Measurements from ENCODE around the gene KCNIP4.

The KCNIP4 gene

DNA sequence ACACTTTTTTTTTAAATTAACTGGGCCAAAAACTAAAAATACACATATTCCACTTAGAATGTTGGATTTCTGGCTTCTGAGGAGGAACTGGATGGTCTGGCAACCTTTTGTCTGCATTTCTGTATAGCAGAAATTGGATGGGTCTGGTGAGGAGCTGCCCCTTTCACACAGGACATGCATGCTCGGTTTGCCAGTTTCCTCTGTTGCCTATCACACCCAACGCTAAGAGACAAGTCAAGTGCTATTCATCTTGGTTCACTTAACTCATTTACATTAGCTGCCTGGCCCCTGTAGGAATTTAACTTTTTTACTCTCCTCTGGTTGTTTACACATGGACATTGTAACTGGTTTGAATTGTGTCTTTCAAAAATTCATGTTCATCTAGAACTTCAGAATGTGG, 1052.6 kb downstream of the KCNIP4 start:
- in situ Hi-C loops (cut with HindIII; ENCODE audit: low sequenced_read_pairs), result no loop called here

DNA sequence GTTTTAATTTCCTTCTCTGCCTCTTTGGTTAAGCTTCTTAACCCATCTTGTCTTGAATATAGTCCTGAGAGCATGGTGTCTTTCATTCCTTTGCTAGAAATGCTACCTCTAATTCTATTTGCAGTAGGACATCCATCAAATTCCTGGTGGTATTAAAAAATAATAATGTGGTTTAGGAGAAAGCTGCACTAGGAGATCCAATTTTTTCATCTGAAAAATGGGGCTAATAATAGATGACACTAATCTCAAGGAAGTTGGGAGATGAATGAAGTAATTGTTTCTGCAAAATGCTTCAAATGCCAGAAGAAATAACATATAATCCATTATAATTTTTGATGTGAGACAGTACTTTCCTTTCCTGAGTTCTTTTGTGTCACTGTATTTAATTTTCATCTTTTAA, 1053.4 kb downstream of the KCNIP4 start:
- in situ Hi-C loops (cut with HindIII; ENCODE audit: low sequenced_read_pairs), result no loop called here

DNA sequence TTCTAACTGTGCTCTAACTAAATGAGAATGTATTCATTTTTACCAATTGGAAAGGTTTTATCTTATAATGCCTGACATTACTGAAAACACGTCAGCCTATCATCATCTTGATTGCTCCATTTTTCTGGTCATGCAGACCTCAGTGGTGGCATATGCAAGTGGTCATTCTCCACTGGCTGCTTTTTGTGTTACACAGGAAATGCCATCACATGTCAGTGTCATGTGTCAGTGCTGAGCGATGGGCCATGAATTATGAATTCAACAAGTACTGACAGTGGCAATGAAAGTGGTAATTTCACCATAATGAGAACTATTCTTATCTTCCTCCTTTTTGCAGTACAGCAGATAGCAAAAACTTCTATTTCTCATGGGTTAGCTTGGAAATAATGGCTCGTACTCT, 1057.8 kb downstream of the KCNIP4 start:
- in situ Hi-C loops (cut with HindIII; ENCODE audit: low sequenced_read_pairs), result no loop called here

DNA sequence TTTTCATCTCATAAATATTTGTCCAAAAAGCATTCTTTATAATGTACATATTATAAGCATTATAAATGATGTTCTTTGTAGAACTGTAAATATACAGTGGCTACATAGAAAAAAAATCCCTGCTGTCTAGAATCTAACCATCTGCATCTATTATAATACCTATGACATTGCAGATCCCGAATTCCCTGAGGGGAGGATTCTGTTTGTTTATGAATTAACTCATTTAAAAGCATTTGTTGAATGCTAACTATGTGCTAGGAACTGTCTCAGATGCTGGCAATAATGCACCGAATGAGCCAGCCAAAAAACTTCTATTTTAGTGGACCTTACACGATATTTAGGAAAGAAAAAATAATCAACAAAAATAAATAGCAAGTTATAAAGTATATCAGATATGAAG, 1058.7 kb downstream of the KCNIP4 start:
- in situ Hi-C loops (cut with HindIII; ENCODE audit: low sequenced_read_pairs), result no loop called here

DNA sequence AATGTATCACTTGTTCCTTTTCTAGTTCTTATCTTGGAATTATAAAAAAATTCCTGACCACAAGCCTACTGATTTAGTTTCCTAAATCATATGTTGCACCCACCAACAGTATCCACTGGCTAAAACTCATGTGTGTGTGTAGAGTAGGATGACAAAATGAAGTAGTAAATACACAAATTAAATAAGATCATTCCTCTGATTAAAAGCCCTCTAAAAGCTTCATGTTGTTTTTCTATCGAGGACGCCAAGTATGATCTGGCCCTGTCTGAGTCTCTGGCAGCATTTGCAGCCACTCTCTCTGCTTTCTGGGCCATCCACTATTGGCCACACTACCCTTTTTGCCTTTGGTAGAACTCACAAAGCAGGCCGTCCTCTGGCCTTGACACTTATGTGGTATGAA, 1064.9 kb downstream of the KCNIP4 start:
- in situ Hi-C loops (cut with HindIII; ENCODE audit: low sequenced_read_pairs), result no loop called here

DNA sequence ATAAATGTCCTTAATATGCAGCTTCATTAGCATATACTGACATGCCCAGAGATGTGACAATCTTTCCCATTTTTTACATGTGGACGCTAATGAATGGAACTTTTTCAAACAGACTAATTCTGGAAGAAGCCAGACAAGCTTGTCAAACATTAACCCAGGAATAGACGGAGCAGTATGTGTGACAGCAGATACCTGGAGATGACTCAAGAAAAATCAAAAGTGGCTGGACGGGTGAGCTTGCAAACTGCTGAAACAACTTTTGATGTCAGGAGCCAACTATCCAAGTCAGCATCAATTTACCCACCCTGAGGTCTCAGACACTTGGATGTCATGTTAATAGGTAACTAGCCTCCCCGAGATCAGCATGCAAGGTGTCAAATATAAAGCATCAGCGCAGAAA, 1065.3 kb downstream of the KCNIP4 start:
- in situ Hi-C loops (cut with HindIII; ENCODE audit: low sequenced_read_pairs), result no loop called here

DNA sequence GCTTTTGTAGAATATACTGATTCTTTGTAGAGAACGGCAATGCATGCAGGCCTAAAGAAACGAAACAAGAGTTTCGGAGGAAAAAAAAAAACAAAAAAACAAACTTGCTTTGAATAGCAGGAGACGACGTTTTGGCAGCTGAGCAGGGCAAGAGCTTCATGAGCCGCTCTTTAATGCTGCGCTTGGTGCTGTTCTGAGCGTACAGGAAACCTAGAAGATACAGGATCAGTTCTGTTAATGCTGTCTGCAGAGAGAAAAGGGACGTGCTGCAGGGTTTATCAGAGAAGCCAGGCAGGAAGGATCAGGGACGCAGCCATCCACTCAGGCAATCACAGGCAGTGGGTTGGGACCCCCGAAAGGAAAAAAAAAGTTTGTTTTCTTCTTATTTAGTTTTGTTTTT, 1066.1 kb downstream of the KCNIP4 start:
- in situ Hi-C loops (cut with HindIII; ENCODE audit: low sequenced_read_pairs), result no loop called here

DNA sequence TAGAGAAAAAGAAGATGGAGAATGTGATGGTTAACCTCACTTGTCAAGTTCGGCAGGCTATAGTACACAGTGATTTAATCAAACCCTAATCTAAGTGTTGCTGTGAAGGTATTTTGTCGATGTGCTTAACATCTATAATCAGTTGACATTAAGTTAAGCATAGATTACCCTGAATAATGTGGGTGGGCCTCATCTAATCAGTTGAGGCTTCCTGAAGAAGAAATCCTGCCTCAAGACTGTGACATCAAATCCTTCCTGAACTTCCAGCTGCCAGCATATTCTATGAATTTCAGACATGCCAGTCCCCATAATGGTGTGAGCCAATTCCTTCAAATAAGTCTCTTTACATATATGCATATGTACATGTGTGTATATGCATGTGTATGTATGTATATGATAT, 1066.9 kb downstream of the KCNIP4 start:
- in situ Hi-C loops (cut with HindIII; ENCODE audit: low sequenced_read_pairs), result no loop called here

DNA sequence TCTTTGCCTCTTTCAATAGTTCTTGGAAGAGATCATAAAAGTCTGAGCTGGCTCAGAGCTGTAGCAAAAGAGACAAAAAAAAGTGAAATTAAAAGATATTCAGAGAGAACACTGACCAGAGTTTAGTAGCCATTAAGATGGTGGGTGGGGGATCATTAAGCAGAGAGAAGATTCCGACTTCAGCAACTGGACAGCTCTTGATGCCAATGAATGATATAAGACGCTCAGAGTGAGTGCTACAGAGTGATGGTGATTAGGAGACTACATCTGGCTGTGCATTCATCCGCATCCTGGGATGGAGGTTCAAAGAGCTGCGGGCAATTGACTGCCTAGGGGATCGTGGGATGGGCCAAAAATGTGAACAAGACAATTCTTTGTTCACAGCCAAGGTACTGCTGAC, 1069.8 kb downstream of the KCNIP4 start:
- in situ Hi-C loops (cut with HindIII; ENCODE audit: low sequenced_read_pairs), result no loop called here

DNA sequence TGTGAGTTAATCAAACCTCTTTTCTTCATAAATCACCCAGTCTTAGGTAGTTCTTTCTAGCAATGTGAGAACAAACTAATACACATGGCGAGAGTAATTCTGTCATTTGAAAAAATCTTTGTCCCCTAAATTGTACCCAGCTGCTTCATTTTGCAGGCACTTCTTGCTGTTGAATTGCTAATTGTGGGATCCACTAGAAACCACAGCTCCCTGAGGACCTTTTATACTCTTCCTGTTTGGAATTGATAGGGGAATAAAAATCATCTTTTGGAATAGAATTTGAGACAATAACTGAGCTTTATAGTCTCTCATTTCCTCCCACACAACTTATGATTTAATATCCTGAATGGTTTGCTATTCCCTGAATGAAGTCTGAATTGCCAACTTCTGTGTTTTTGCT, 1078.1 kb downstream of the KCNIP4 start:
- in situ Hi-C loops (cut with HindIII; ENCODE audit: low sequenced_read_pairs), result no loop called here

DNA sequence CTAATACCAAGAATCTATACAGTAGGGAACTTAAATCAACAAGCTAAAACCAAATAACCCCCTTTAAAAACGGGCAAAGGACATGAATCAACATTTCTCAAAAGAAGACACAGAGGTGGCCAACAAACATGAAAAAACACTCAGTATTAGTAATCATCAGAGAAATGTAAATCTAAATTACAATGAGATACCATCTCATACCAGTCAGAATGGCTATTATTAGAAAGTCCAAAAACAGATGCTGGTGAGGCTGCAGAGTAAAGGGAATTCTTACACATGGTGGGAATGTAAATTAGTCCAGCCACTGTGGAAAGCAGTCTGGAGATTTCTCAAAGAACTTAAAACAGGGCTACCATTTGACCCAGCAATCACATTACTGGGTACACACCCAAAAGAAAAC, 1080.5 kb downstream of the KCNIP4 start:
- in situ Hi-C loops (cut with HindIII; ENCODE audit: low sequenced_read_pairs), result no loop called here

DNA sequence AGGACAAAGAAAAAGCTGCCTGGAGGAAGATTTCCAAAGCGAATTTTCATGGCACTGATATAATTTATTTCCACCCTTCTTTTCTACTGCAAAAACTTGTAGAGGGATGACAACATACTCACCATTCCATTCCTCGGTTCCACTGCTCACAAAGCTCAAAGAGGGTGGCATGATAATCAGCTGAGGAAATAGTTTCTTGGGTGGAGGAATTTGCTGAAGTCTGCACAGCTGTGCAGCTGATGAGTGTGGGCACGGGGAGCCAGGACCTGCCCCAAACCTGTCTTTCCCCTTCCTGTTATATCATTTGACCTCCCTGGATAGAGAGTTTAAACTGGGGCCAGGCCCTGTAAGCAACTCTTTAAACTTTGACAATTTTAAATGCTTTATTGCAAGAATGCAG, 1087.7 kb downstream of the KCNIP4 start:
- in situ Hi-C loops (cut with HindIII; ENCODE audit: low sequenced_read_pairs), result loop anchor here (5.0 kb wide), 1 partner anchor 56 kb away; no protein-coding TSS in a partner anchor

DNA sequence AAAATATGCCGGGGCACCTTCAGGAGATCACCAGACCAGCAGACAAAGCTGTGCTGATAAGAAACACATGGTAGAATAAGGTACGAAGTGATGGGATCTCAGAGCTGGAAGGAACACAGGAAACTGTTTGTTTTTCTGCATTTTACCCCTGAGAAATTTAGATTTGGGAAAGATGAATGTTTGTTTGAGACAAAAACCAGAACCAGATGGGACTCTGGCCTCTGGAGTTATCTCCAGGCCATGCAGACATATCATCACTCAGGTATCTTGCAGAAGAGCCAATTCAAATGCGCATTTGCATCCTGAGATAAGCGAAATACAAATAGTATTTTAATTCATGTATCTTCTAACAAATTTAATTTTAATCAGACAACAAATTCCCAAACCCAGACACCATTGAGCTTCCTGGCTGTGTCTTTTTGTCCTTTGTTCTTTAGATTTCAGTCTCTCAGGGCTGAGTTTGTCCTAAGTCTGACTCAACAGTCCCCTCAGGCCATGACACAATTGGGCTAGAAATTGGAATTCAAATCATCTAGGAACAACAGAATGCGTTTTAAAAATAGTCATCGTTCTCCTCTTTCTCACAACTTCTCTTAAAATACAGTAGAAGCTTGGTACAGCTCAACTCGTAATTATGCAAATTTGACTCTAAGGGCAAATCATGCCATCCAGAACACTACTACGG, 1089.3 kb downstream of the KCNIP4 start:
- in situ Hi-C loops (cut with HindIII; ENCODE audit: low sequenced_read_pairs), result no loop called here

DNA sequence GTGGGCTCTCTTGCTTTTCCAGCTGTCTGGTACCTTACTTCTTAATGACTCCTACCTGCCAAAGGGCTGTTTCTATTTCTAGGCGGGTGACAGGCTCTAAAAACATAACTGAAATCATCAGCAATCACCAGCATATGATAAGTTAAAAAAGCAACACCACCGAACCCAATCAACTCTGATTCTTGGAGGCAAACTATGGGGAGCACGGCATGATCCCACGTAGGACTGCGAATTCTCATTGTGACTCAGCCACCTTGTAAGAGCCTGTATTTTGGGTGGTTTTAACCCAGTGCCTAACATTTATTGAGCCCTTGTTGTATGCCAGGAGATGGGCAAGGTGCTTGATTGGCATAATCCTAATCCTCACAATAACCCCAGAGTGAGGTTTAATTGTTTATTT, 1091.5 kb downstream of the KCNIP4 start:
- in situ Hi-C loops (cut with HindIII; ENCODE audit: low sequenced_read_pairs), result no loop called here

DNA sequence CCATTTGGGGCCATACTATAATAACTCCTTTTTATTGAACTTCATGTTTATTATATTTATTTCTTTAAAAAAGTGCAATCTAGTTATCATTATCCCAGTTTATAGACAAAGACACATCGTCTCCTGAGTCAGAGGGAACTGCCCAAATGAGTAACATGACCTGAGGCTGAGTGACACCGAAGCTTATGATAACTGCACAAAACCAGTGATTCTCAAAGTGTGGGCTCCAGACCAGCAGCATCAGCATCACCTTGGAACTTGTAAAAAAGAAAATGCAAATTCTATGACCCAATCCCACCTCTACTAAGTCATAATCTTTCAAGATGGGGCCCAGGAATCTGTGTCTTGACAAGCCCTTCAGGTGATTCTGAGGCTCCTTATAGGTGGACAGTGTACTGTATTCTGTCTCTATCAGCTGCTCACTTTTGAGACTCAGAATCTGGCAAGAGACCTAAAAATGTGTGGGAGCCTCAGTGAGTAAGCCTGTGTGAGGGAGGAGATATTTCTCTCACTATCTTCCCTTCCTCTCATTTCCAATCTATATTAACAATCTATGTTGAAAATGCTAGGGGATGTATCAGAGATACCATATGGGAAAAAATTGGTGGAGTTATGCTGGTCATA, 1101.3 kb downstream of the KCNIP4 start:
- in situ Hi-C loops (cut with HindIII; ENCODE audit: low sequenced_read_pairs), result no loop called here

DNA sequence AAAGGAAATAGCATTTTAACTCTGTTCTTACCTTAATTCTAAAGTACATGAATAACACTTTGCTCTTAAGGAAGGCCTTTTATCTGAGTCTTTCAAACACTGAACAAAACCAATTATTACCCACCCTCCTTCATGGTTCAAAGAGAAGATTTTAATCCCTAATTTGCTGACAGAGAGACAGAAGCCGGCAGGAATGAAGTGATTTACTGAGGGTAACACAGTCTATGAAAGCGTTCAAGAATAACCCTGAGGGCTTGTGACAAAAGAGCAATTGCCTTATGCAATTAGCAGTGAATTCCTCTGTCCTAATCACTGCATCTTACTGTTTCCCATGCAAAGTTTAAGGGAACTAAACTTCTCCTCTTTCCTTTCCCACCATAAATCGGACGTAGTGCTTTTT, 1104.3 kb downstream of the KCNIP4 start:
- in situ Hi-C loops (cut with HindIII; ENCODE audit: low sequenced_read_pairs), result no loop called here

DNA sequence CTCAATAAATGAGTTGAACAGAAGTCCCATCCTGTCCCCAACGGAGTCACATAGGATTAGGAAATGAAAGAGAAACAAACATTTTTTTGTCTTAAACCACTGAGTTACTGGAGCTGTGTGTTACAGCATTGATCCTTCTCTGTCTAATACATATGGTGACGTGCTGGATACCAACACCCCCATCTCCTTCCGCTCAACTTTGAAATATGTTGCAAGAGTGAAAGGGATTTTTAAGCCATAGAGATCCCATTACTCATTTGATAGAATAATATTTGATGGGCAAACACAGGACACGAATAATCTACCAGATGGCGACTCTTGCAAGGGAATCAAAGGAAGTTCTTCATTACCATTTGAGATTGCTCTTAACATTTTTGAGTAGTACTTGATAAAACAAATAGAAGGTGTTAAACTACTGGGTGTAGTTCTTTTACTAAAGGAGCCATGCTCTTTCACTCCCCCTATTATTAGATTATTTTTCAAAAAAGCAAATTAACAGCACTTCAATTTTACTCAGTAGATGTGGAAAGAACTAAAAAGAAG, 1107.9 kb downstream of the KCNIP4 start:
- in situ Hi-C loops (cut with HindIII; ENCODE audit: low sequenced_read_pairs), result no loop called here

DNA sequence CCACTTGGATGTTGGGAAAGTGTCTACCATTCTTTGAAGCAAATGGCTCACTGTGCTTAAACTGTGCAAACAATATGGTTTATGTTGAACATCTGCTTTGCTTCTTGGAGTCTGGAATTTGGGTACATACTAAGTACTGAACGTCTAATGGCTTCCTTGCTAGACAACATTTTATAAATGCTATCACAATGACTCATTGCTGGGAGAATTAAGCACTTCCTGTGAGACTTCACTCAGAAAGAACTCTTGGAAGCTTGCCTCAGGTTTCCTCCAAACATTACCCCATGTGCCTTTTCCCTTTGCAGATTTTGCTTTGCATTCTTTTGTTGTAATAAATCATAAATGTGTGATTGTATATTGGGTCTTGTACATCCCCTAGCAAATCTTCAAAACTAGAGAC, 1108.6 kb downstream of the KCNIP4 start:
- in situ Hi-C loops (cut with HindIII; ENCODE audit: low sequenced_read_pairs), result no loop called here

DNA sequence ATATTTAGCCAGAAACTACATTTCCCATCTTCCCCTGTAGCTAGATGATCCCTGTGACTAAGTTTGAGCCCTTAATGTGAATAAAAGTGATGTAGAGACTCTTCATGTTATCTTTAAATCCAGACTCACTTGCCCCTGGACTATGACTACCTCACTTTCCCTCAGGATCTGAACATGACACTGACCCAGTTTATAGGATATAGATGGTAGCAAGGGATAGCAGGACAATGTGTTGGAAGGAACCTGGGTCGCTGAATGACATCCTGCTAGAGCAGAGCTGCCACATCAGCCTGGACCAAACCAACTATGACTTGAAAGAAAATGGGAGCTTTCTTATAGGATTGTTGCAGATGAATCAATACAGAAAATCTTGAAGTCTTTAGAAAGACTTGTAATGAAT, 1110.1 kb downstream of the KCNIP4 start:
- in situ Hi-C loops (cut with HindIII; ENCODE audit: low sequenced_read_pairs), result no loop called here

DNA sequence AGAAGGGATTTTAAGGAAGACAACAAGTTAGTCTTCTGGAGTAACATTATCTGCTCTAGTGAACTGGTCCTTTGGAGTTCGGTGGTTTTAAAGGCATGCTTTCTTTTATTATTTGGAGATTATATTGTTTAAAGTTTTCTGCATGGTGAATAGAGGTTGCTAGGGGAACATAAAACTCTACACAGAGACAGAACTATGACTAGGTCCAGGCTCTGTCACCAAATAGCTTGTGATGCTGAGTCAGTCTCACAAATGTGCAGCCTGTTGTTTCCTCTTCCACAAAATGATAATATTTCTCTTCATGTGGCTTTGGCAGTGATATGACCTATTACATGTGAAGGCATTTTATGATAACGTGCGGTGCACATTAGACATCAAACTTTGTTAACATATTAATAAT, 1115.7 kb downstream of the KCNIP4 start:
- in situ Hi-C loops (cut with HindIII; ENCODE audit: low sequenced_read_pairs), result no loop called here

DNA sequence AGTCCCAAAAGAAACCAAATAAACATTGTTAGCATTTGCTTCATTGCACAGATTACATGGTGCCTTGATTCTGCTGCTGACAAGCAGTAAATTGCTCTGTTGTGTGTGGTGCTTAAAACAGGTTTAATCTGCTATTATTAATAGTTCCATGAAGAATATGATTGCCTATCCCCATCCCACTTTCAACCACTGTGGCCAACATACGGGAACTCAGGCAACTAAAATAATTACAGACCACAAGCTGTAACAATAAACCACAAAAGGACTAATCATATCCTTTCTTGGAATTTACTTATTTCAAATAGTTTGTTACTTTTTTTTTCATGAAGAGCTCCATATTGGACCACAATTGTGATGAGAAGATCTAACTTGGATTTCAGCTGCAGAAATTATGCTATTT, 1116.8 kb downstream of the KCNIP4 start:
- in situ Hi-C loops (cut with HindIII; ENCODE audit: low sequenced_read_pairs), result no loop called here

DNA sequence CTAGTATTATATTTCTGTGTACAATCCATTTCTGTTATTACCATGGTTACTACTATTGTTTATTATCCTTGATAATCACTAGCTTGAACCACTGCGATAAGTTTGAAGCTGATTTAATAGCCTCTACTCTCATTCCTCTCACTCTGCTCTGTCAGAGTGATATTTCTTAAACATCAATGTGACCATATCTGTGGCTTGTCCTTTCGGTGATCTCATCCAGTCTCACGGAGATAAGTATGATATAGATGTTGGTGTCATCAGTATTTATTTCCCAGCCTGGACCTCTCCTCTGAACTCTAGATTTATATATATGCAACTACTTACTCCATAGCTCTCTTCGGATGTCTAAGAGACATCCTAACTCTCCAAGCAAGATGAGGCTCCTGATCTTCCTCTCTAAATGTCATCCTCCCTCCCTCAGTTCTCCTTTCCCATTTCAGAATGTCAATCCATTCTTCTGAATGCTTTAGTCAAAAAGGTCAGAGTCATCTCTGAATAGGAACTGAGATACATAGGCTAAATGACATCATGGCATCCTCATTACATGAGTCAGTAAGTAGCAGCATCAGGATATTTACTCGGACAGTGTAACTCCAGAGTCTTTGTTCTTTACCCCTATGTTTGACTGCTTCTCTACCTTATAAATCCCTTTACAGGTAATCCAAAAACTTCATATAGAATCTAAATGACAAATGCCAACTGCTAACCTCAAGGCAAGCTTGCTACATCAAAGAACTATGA, 1118.8 kb downstream of the KCNIP4 start:
- in situ Hi-C loops (cut with HindIII; ENCODE audit: low sequenced_read_pairs), result no loop called here

Data from endothelial cell of hepatic sinusoid (primary cell).